Brain pericyte (primary cell): ENCODE measurements around the gene CASZ1.

ENCODE experiments used
- DNase-seq: peaks from one replicate; pipeline ENCODE4 v3.0.0-alpha.2; 2012; ENCODE audit warnings: low read depth, low spot score

The CASZ1 gene

DNA sequence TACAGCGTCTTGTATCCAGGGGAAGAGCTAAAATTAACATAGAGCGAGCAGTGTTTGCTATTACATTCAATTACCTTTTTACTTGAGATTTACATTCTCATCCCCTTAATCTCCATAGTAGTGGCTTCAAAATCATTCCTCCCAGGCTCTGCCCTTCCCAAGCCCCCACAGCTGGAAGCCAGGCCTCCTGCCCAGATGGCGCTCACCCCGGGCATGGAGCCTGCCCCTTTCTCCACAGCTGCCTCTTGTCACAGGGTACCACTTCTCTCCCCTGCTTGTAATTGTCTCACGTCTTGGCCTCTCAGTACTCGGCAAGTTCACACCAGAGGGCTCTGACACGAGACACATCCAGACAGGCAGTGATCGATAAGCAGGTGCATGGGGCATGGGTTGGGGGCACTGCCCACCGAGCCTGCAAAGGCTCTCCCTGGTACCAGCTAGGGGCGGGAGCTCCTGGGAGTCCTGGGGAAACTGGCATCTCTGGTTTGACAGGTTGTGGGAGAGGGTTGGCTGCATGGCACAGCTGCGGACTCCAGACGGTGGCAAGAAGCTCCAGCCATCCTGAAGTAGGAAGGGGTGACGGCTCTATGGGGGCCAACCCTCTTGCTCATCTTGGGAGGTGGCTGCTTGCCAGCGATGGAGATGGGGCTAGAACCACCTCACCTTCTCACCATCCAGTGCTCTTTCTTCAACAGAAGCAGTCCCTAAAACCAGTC lies 20.1 kb downstream of the CASZ1 start:
- no peak for DNase-seq

- DNase-seq, result no peak
Observed at GRCh38 chr1:10775763-10776162, 20.7 kb downstream of the CASZ1 start.

- DNase-seq, result no peak
Observed at GRCh38 chr1:10774615-10775310, 21.7 kb downstream of the CASZ1 start.

- DNase-seq, result no peak
Observed at GRCh38 chr1:10773851-10774614, 22.4 kb downstream of the CASZ1 start.

- DNase-seq, result no peak
Observed at GRCh38 chr1:10773376-10773775, 23.1 kb downstream of the CASZ1 start.

DNA sequence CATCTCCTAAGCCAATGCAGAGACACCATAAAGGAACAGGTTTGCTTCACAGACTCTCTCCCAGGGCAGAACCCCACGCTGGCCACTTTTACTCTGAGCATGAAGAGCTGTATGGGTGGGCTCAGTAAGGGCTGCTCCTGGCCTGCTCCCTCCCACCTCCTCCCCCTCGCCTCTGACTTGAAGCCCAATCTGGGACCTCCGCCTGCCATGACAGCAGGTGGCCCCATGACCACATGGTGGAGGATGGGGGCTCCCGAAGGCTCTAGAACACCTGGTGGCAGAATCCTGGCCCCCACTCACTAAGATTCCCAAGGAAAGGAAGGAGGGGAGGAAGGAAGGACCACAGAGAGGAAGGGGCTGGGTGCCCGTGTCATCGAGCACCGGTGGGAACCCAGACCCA lies 23.7 kb downstream of the CASZ1 start:
- no peak for DNase-seq

- no peak for DNase-seq
Observed at GRCh38 chr1:10771789-10772188, 24.7 kb downstream of the CASZ1 start.

- DNase-seq, result no peak
Observed at GRCh38 chr1:10768552-10768951, 27.9 kb downstream of the CASZ1 start.

DNA sequence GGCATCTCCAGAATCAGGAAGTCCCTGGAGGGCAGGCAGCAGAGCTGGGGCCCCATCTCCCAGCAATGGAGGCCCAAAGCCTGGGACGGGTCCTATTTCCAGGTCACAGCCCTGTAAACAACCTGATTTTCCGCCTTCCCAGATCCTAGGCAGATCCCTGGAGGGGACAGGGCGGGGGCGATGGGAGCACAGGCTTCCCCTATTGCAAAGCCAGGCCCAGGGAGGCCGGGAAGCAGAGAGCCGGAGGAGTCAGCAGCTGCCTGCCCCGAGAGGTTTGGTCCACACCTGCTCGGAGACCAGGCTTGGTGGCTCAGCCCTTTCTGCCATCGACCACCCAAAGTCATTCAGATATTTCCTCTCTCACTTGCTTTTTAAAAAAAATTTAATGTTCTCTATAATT lies 29.2 kb downstream of the CASZ1 start:
- no peak for DNase-seq

DNA sequence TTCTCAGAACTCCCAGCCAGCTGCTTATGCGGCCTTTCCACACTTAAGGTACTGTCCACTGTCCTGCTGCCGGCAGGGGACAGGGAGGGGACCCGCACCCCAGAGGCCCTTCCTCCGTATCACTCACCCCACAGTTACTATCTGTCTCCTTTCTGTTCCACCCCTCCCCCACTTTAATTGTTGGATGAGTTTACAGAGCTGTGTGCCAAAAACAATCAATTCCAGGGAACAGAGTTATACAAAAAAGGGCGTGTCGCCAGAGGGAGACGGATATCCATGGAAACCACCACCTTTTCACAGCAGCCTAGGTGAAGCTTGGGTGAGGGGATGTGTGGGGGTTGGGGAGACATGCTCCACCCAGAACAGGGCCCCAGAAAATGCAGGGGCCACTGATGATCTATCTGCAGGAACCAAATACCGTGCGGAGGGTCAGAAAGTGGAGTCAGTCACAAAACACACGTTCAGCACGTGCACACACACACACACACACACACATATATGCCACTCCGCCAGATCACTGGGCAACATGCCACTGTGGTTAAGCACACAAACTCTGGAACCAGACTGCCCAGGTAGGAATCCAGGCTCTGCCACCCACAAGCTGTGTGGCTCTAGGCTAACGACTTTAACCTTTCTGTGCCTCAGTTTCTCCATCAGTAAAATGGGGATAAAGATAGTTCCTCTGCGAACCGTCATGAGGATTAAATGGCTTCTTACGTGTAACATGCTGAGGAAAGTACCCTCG lies 30.5 kb downstream of the CASZ1 start:
- DNase-seq, result no peak

DNA sequence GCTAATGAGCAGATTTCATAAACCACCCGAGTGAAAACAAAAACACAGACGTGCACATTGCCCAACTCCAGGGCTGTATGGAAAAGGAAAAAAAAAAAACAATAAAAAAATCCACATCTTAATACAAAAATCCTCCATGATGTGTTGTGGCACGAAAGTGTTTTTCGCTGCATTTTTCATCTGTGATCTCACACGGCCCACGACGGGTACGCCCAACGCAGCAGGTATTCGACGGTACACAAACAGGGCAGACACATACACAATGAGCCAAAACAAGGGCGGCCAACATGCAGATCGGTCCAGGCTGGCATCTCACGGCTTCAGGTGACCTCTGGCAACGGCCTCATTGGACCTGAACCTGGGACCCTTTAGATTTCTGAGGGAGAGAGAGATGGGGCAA lies 31.1 kb downstream of the CASZ1 start:
- no peak for DNase-seq

- no peak for DNase-seq
Observed at GRCh38 chr1:10764296-10764798, 32.1 kb downstream of the CASZ1 start.

DNA sequence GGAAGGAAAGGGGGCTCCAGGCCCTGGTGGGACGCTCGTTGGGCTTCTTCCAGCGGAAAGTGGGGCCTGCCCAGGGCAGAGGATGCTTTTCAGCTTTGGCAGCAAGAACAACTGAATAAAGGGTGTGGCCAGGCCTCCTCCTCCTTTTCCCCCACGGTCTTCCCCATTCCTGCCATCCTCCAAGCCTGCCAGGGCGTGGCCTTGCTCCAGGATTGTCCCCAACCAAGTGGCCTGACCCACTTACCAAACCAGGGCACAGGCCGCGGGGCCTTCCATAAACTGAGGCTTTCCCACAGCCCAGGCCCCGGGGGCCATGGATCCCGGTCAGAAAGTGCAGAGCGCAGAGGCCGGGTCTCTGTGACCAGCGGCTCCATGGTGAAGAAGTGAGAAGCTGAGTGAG lies 33.6 kb downstream of the CASZ1 start:
- DNase-seq, result no peak

- no peak for DNase-seq
Observed at GRCh38 chr1:10762153-10762523, 34.3 kb downstream of the CASZ1 start.

DNA sequence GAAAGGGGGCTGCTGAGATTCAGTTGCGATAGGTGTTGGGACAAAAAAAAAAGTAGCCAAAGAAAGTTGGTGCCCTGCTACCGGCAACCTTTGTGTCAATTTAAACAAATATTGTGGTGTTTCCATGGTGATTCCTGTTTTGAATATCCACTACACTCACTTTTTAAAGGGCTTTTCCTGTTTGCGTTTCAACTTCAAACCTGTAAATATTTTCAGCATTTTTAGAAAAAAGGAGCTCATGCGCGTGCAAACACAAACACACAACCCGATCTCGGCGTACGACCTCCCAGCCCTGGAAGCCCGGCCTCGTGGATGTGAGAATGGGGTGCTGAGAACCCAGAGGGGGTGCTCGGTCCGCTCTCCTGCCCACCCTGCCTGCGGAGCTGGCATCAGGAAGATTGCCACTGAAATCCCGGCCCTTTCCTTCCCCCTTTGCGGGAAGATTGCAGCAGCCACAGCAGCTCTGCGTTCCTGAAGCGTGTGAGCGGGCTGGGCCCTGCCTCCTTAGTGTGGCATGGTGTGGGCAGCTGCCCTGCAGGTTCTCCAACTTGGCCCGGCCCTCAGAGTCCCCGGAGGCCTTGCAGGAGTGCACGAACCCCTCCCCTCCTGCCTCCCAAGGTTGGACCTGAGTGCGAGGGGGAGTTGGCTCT lies 34.8 kb downstream of the CASZ1 start:
- DNase-seq, result no peak

DNA sequence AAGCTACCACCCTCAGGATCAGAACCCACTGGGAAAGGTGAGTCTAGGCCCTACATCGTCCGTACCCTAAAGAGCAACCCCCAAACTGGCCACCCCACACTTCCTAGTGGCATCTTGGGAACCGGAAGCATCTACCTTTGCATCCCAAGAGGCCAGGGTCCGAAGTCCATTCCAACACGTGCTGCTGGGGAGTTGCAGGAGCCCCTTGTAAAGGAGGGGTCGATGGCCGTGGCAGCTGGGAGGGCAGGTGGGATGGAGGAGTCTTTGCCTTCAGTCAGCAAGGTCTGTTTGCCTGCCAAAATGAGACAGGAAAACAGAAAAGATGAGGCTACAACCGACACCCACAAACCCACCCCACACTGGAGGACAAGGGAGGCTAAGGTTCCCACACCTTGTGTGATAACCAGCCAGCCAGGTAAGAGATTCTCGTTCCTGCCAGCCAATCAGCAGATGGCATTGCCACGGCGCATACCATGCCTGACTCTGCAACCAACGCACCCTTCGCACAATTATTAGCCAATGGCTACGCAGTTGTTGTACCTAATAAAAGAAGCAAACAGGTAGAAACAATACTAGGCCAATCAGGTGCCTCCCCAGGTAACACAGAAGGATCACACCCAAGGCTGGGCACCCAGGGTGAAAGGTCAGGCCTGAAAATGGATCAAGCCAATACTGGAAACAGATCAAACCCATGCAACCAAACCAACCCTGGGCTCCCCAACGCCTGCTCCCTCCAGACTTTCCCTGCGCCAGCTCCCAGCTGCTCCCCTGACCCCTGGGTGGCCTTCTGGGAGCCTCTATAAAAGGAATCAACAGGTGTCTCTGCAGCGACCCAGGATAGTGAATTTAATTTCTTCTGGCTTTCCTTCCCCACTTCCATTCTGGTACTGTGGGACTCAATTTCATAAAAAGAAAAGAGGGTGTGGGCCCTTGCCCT lies 35.6 kb downstream of the CASZ1 start:
- DNase-seq, result no peak

DNA sequence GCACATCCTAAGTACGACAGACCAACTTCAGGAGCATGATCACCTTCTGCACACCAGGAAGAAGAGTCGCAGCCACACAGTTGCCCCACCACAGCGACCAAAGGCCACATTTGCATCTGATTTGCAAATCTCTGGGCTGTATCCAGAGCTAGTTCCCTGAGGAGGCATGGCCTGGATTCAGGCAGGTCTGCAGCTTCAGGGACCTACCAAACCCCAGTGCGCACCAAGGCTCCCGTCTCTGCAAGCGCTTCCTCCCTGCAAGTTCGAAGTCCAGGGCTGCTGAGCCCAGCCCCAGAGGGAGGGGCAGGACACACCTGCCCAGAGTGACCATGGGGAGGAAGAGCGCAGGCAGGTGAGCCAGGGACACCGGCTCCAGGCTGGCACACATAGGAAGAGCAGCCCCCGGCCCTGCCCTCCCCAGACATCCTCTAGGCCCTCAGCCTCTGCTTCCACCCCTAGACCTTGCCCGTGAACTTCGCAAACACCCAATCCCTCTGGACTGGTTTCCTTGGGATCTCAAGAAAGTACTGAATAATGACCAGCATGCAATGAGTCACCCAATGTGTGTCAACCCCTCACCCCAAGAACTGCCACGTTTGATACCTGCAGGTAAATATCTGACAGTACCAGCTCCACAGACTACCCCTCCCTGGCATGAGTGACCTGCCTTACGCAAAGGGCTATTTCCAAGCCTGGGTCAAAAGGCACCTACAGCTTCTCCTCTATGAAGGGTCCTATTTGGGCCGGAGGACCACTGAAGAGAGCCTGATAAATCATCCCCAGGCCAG lies 36.8 kb downstream of the CASZ1 start:
- DNase-seq, result no peak

- no peak for DNase-seq
Observed at GRCh38 chr1:10756842-10757241, 39.6 kb downstream of the CASZ1 start.

DNA sequence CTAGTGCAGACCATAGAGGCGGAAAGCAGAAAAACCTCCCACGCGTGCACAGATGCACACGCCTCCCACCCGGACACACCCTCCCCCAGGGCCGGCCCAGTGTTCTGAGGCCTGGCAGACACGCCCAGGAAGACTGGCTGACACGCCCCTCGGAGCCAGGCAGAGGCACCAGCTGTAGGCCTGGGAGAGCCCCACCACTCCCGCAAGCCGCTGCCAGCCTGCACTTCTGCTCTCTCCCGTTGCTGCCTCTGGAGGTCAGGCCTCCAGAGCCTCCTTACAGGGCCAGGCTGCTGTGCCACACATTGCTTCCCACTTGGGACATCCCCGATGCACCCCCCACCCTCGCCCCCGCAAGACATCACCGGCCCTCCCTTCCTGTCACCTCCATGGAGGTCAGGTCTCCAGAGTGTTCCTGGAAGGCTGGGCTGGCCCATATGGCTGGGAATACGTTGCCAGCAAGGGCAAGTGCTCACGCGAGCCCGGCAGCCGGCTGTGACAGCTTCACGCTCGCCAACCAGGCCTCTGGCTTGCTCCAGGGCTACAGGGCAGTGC lies 40.4 kb downstream of the CASZ1 start:
- no peak for DNase-seq
